GM19238 (cell line): ENCODE results near the gene SLC35F4.
"Not testable (repeated sequence)": the region's sequence is repeated elsewhere in the genome, so short reads cannot be mapped to it uniquely, and the experiment has no call there.

Experiments used
- DNase-seq: peaks from one replicate; pipeline ENCODE4 v3.0.0; 2011; ENCODE audit warnings: low spot score; ENCODE audit not compliant: insufficient read length

The SLC35F4 gene

GRCh38 chr14:57809808-57810207 lies 56.1 kb downstream of the SLC35F4 start:
- DNase-seq: no peak

GRCh38 chr14:57797160-57797559 lies 68.7 kb downstream of the SLC35F4 start:
- DNase-seq: no peak

- no peak for DNase-seq
These were observed 69.3 kb downstream of the SLC35F4 start for GRCh38 chr14:57796556-57796955.

GRCh38 chr14:57785058-57785457 lies 80.8 kb downstream of the SLC35F4 start:
- DNase-seq: no peak

GRCh38 chr14:57771801-57772200 lies 94.1 kb downstream of the SLC35F4 start:
- DNase-seq: no peak

GRCh38 chr14:57769863-57770523 lies 95.9 kb downstream of the SLC35F4 start:
- DNase-seq: no peak

- DNase-seq: no peak
These were observed 104.1 kb downstream of the SLC35F4 start for GRCh38 chr14:57761800-57762199.

- DNase-seq: no peak
These were observed 105.0 kb downstream of the SLC35F4 start for GRCh38 chr14:57760896-57761295.

- DNase-seq: no peak
These were observed 110.8 kb downstream of the SLC35F4 start for GRCh38 chr14:57755018-57755521.

GRCh38 chr14:57754527-57754926 lies 111.4 kb downstream of the SLC35F4 start:
- DNase-seq: no peak

- DNase-seq: no peak
These were observed 112.1 kb downstream of the SLC35F4 start for GRCh38 chr14:57753821-57754220.

GRCh38 chr14:57752142-57752695 lies 113.7 kb downstream of the SLC35F4 start:
- DNase-seq: not testable (repeated sequence)

GRCh38 chr14:57751400-57751799 lies 114.5 kb downstream of the SLC35F4 start:
- DNase-seq: no peak

GRCh38 chr14:57749267-57749666 lies 116.6 kb downstream of the SLC35F4 start:
- DNase-seq: no peak

GRCh38 chr14:57748279-57748678 lies 117.6 kb downstream of the SLC35F4 start:
- DNase-seq: no peak

- no peak for DNase-seq
These were observed 118.9 kb downstream of the SLC35F4 start for GRCh38 chr14:57747036-57747435.

- DNase-seq: no peak
These were observed 119.3 kb downstream of the SLC35F4 start for GRCh38 chr14:57746563-57746962.

- no peak for DNase-seq
These were observed 126.4 kb downstream of the SLC35F4 start for GRCh38 chr14:57739516-57739915.

GRCh38 chr14:57737598-57737997 lies 128.3 kb downstream of the SLC35F4 start:
- DNase-seq: no peak

GRCh38 chr14:57736391-57736790 lies 129.5 kb downstream of the SLC35F4 start:
- no peak for DNase-seq

GRCh38 chr14:57735276-57735675 lies 130.6 kb downstream of the SLC35F4 start:
- no peak for DNase-seq

GRCh38 chr14:57732463-57733285 lies 133.2 kb downstream of the SLC35F4 start:
- no peak for DNase-seq
